Loucy (cell line): ENCODE data around the gene SCYGR5.

Experiments
- H2AFZ ChIP-seq: fragments of 200-600 bp; sonication (generic); 2 replicates; pipeline ENCODE4 v1.6.0; 2016; ENCODE audit warnings: antibody characterized with exemption, mild to moderate bottlenecking, low read length, moderate library complexity
- H3F3A ChIP-seq: fragments of 200-600 bp; 2 replicates; pipeline ENCODE4 v1.6.0; 2016; ENCODE audit warnings: antibody characterized with exemption, low read depth, mild to moderate bottlenecking
- H3K27me3 ChIP-seq: fragments of 200-600 bp; sonication (generic); 2 replicates; pipeline ENCODE4 v1.6.1; 2014; ENCODE audit warnings: low read length, mild to moderate bottlenecking; ENCODE audit not compliant: insufficient read depth, poor library complexity, severe bottlenecking
- H3K36me3 ChIP-seq: fragments of 200-600 bp; sonication (generic); 2 replicates; pipeline ENCODE4 v1.6.1; 2016; ENCODE audit warnings: low read length; ENCODE audit not compliant: insufficient read depth
- H3K4me1 ChIP-seq: fragments of 200-600 bp; sonication (generic); 2 replicates; pipeline ENCODE4 v1.5.1; 2014; ENCODE audit warnings: low read length, mild to moderate bottlenecking; ENCODE audit not compliant: insufficient read depth, poor library complexity, severe bottlenecking
- H3K4me2 ChIP-seq: fragments of 200-600 bp; sonication (generic); 2 replicates; pipeline ENCODE4 v1.6.0; 2014; ENCODE audit warnings: antibody characterized with exemption, low read length, low read depth, mild to moderate bottlenecking; ENCODE audit not compliant: poor library complexity, severe bottlenecking
- H3K4me3 ChIP-seq: fragments of 200-600 bp; sonication (generic); 2 replicates; pipeline ENCODE4 v1.5.1; 2014; ENCODE audit warnings: low read length, mild to moderate bottlenecking, mixed read lengths; ENCODE audit not compliant: poor library complexity, severe bottlenecking
- H3K79me2 ChIP-seq: fragments of 200-600 bp; sonication (generic); 2 replicates; pipeline ENCODE4 v1.6.1; 2014; ENCODE audit warnings: low read length; ENCODE audit not compliant: insufficient read depth
- H3K9ac ChIP-seq: fragments of 200-600 bp; sonication (generic); 2 replicates; pipeline ENCODE4 v1.6.0; 2014; ENCODE audit warnings: mild to moderate bottlenecking, low read depth, low read length, moderate library complexity; ENCODE audit not compliant: poor library complexity, severe bottlenecking
- H3K9me2 ChIP-seq: fragments of 200-600 bp; sonication (generic); replicated peaks from 2 replicates; pipeline ENCODE4 v1.6.1; 2016; ENCODE audit warnings: low read depth, low read length, mixed read lengths
- H3K9me3 ChIP-seq: fragments of 200-600 bp; sonication (generic); 2 replicates; pipeline ENCODE4 v1.6.1; 2014; ENCODE audit warnings: mild to moderate bottlenecking, antibody characterized with exemption, low read length, low read depth; ENCODE audit not compliant: insufficient read depth
- H4K20me1 ChIP-seq: fragments of 200-600 bp; sonication (generic); 2 replicates; pipeline ENCODE4 v1.6.0; 2014; ENCODE audit warnings: antibody characterized with exemption, low read length, mild to moderate bottlenecking; ENCODE audit not compliant: insufficient read depth, poor library complexity, severe bottlenecking
- EZH2phosphoT487 ChIP-seq: fragments of 200-600 bp; IDR thresholded peaks from 2 replicates; pipeline ENCODE4 v1.6.1; 2018; ENCODE audit warnings: antibody characterized with exemption, mild to moderate bottlenecking, moderate library complexity, borderline replicate concordance
- TF ChIP-seq, protein P1 (sequence below): fragments of 200-600 bp; sonication (generic); conservative IDR thresholded peaks from 2 replicates; pipeline ENCODE4 v1.5.1; 2014; ENCODE audit warnings: mild to moderate bottlenecking, antibody characterized with exemption, low read length

The SCYGR5 gene

GRCh38 chr2:227625420-227625819, 41.2 kb upstream of the SCYGR5 start:
- H3K4me3 ChIP-seq, result no peak overlapping the region
- no peak overlapping the region for H3K9ac ChIP-seq
- no peaks in the 10 kb centered on the region for H3K9me2 ChIP-seq
- no peak overlapping the region for H2AFZ ChIP-seq
- no peaks in the 10 kb centered on the region for H3K79me2 ChIP-seq
- no peaks in the 10 kb centered on the region for H3F3A ChIP-seq
- no peaks in the 10 kb centered on the region for H4K20me1 ChIP-seq
- H3K4me2 ChIP-seq, result no peak overlapping the region
- no peaks in the 10 kb centered on the region for H3K27me3 ChIP-seq
- no peaks in the 10 kb centered on the region for H3K36me3 ChIP-seq
- TF ChIP-seq EZH2phosphoT487, result no peak
- TF ChIP-seq, protein P1, sequence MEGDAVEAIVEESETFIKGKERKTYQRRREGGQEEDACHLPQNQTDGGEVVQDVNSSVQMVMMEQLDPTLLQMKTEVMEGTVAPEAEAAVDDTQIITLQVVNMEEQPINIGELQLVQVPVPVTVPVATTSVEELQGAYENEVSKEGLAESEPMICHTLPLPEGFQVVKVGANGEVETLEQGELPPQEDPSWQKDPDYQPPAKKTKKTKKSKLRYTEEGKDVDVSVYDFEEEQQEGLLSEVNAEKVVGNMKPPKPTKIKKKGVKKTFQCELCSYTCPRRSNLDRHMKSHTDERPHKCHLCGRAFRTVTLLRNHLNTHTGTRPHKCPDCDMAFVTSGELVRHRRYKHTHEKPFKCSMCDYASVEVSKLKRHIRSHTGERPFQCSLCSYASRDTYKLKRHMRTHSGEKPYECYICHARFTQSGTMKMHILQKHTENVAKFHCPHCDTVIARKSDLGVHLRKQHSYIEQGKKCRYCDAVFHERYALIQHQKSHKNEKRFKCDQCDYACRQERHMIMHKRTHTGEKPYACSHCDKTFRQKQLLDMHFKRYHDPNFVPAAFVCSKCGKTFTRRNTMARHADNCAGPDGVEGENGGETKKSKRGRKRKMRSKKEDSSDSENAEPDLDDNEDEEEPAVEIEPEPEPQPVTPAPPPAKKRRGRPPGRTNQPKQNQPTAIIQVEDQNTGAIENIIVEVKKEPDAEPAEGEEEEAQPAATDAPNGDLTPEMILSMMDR, result no peak
- H3K4me1 ChIP-seq, result no peaks in the 10 kb centered on the region
- H3K9me3 ChIP-seq, result no peaks in the 10 kb centered on the region; the same call in 1 of the 2 replicates

DNA sequence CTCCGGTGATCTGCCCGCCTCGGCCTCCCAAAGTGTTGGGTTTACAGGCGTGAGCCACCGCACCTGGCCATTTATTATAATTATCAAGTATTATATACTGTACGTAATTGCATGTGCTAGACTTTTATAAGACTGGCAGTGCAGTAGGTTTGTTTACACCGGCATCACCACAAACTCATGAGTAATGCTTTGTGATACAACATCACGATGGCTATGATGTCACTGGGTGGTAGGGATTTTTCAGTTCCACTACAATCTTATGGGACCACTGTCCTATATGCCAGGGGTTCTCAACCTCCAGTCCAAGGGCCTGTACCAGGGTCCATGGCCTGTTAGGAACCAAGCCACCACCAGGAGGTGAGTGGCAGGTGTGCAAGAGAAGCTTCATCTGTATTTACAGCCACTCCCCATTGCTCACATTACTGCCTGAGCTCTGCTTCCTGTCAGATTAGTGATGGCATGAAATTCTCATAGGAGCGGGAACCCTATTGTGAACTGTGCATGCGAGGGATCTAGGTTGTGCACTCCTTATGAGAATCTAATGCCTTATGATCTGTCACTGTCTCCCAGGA, 39.9 kb upstream of the SCYGR5 start:
- H3K36me3 ChIP-seq, result no peaks in the 10 kb centered on the region
- no peak overlapping the region for H2AFZ ChIP-seq
- no peaks in the 10 kb centered on the region for H3F3A ChIP-seq
- no peaks in the 10 kb centered on the region; the same call in 1 of the 2 replicates for H3K9me3 ChIP-seq
- no peaks in the 10 kb centered on the region for H4K20me1 ChIP-seq
- TF ChIP-seq, protein P1, result no peak
- TF ChIP-seq EZH2phosphoT487, result no peak
- H3K79me2 ChIP-seq, result no peaks in the 10 kb centered on the region
- no peak overlapping the region for H3K4me3 ChIP-seq
- no peaks in the 10 kb centered on the region for H3K27me3 ChIP-seq
- H3K4me1 ChIP-seq, result no peaks in the 10 kb centered on the region
- no peak overlapping the region for H3K9ac ChIP-seq
- no peak overlapping the region for H3K4me2 ChIP-seq
- H3K9me2 ChIP-seq, result no peaks in the 10 kb centered on the region

DNA sequence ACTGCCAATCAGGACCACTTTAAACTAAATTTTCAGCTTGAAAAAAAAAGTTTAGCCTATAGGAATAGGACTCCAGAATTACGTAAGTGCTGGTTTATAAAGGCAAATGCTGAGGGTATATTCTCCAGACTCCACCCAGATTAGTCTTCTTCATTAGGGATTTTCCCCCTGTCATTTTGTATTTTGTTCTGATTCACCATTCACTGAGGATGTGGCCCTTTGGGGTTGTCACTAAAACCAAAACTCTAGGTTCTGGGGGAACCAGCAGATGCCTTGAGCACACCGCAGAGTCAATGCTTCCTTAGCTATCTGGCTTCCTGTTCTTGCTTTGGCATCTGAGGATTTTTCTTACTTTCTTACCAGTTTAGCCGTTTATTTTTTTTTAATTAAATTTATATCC, 38.8 kb upstream of the SCYGR5 start:
- H3K9me3 ChIP-seq, result no peaks in the 10 kb centered on the region; the same call in 1 of the 2 replicates
- no peaks in the 10 kb centered on the region for H3K79me2 ChIP-seq
- H3K36me3 ChIP-seq, result no peaks in the 10 kb centered on the region
- no peaks in the 10 kb centered on the region for H4K20me1 ChIP-seq
- no peaks in the 10 kb centered on the region for H3K4me1 ChIP-seq
- H3F3A ChIP-seq, result no peaks in the 10 kb centered on the region
- TF ChIP-seq, protein P1, result no peak
- TF ChIP-seq EZH2phosphoT487, result no peak
- H3K27me3 ChIP-seq, result no peaks in the 10 kb centered on the region
- H2AFZ ChIP-seq, result no peak overlapping the region
- no peaks in the 10 kb centered on the region for H3K9me2 ChIP-seq
- H3K4me3 ChIP-seq, result no peak overlapping the region
- no peak overlapping the region for H3K4me2 ChIP-seq
- H3K9ac ChIP-seq, result no peak overlapping the region
